Common myeloid progenitor, CD34-positive (primary cell): ENCODE measurements around the gene RSPH4A. TPM values are rescaled to one million over a fixed set of nuclear protein-coding genes. Genes with fewer than 3 reads are reported as not detected.

Source experiments
- CTCF ChIA-PET: fragments of 350-600 bp; sonication (Branson Sonifier 250); formaldehyde crosslinking; loops from one replicate; lab custom pipeline; 2021; ENCODE audit warnings: antibody characterized with exemption; lab: Charles Lee
- POLR2A ChIA-PET: fragments of 350-600 bp; sonication (Branson Sonifier 250); formaldehyde crosslinking; loops from one replicate; lab custom pipeline; 2021; ENCODE audit warnings: antibody characterized with exemption; lab: Charles Lee
- DNase-seq, 3 donors: peaks; one replicate each; pipeline versions ENCODE4 v3.0.0 to v3.0.0-alpha.2; 2013
- H3K27ac ChIP-seq, 2 experiments: 1 replicate in 1 of 2; 2 replicates in 1 of 2; pipeline ENCODE4 v1.7.0; 2013; ENCODE audit warnings: inconsistent platforms in 2 of 2, low read length in 2 of 2, mild to moderate bottlenecking in 2 of 2, low read depth in 1 of 2, moderate library complexity in 1 of 2; ENCODE audit not compliant: severe bottlenecking in 2 of 2, insufficient read depth in 1 of 2, poor library complexity in 1 of 2
- H3K27me3 ChIP-seq, 5 experiments: replicated peaks in 2 of 5; 1 replicate in 3 of 5; 2 replicates in 2 of 5; pipeline versions ENCODE4 v1.6.1 to v1.7.0; 2013; ENCODE audit warnings: low read length in 4 of 5, mild to moderate bottlenecking in 2 of 5, moderate library complexity in 2 of 5, inconsistent platforms in 1 of 5; ENCODE audit not compliant: insufficient read depth in 5 of 5, control insufficient read depth in 4 of 5
- H3K36me3 ChIP-seq, 4 experiments: 1 replicate in 2 of 4; 2 replicates in 2 of 4; pipeline versions ENCODE4 v1.6.1 to v1.7.0; 2013; ENCODE audit warnings: low read length in 3 of 4, control low read depth in 1 of 4, mild to moderate bottlenecking in 1 of 4; ENCODE audit not compliant: control insufficient read depth in 4 of 4, insufficient read depth in 4 of 4
- H3K4me1 ChIP-seq, 4 experiments: 1 replicate in 3 of 4; 2 replicates in 1 of 4; pipeline versions ENCODE4 v1.6.1 to v1.7.1; 2013; ENCODE audit warnings: low read length in 3 of 4, mild to moderate bottlenecking in 3 of 4, control low read depth in 1 of 4, inconsistent platforms in 1 of 4, moderate library complexity in 1 of 4; ENCODE audit not compliant: control insufficient read depth in 4 of 4, insufficient read depth in 4 of 4; ENCODE audit errors: control extremely low read depth in 1 of 4
- H3K4me3 ChIP-seq, 7 experiments: 1 replicate in 4 of 7; 2 replicates in 3 of 7; pipeline versions ENCODE4 v1.5.1 to v1.7.0; 2013; ENCODE audit warnings: mild to moderate bottlenecking in 7 of 7, low read length in 6 of 7, moderate library complexity in 6 of 7, inconsistent platforms in 2 of 7, low read depth in 2 of 7, control low read depth in 1 of 7; ENCODE audit not compliant: insufficient read depth in 4 of 7, control insufficient read depth in 1 of 7; ENCODE audit errors: extremely low read depth in 1 of 7
- H3K9me3 ChIP-seq, 5 experiments: 1 replicate in 4 of 5; 2 replicates in 1 of 5; pipeline versions ENCODE4 v1.6.1 to v1.7.1; 2013; ENCODE audit warnings: low read length in 4 of 5, mild to moderate bottlenecking in 2 of 5, inconsistent platforms in 1 of 5, low read depth in 1 of 5, moderate library complexity in 1 of 5; ENCODE audit not compliant: control insufficient read depth in 4 of 5, insufficient read depth in 2 of 5; ENCODE audit errors: control extremely low read depth in 1 of 5
- WGBS: methylation state at CpG from one replicate; pipeline ENCODE4 v1.1.5; 2013; ENCODE audit not compliant: insufficient coverage; 5-methylcytosine and 5-hydroxymethylcytosine counted together
- polyA plus RNA-seq: library from polyadenylated mRNA; unstranded; fragments of 120-200 nt; gene quantifications from one replicate; pipeline ENCODE4 v1.2.1, GENCODE V29; 2013

Gene RSPH4A
- 1.1 TPM for polyA plus RNA-seq

DNA sequence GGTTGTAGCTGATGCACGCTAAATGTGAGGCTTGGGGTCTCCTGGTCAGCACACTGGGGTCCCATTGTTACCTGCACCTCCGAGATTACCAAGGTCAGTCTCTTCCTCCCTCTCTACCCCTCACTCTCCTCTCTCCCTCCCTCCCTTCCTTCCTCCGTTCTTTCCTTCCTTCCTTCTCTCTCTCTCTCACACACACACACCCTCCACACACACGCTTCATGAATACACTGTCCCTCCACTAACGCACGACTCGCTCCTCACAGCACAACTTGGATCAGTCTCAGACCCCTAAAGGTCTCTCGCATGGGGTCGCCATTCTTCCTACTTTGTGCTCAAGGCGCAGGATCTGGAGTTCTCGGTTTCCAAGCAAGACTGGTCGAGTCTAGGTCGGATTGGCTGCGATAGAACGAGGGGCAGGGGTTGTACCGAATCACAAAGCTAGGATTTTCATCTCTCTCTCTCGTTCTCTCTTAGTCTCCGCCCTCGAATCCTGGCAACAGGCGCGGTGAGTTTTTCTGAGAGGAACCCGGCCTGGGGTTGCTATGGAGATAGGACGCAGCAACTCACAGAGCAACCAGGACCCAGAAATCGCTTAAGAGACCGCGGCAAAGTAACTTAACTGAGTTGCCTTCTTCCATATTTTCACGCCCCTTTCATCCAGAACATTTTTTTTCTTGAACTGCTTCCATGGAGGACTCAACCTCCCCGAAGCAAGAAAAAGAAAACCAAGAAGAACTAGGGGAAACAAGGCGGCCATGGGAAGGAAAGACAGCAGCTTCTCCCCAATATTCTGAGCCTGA is at the start of gene RSPH4A:
TSS of gene RSPH4A (plus strand) at position 543 of the 800 bp plus-strand sequence. CDS start at position 688, 145 bp downstream.
- Histone ChIP-seq H3K27me3 (peaks cover 0 to 5% (median 2%) of the 10 kb centered on the region in 5 experiments), H3K4me3 (peak within 1 kb of the TSS; percentile 46 to 98 (median 77)), H3K4me1 (peaks cover 0 to 16% (median 13%) of the 10 kb centered on the region in 4 experiments), H3K9me3 (no peaks in the 10 kb centered on the region), H3K36me3 (no peaks in the 10 kb centered on the region), H3K27ac (peak within 1 kb of the TSS; percentile 20 to 30)
- DNase-seq: peak; percentile 93 to 96 (median 96)
- ChIA-PET POLR2A (no interaction called here), CTCF (interaction anchor here (0.6 to 3.2 kb wide), 12 partner anchors 12 to 364 kb away, joined by 3 to 11 read pairs (median 4); no protein-coding TSS in a partner anchor)
- 0% methylated on average over 23 of the region's 29 CpGs for WGBS

DNA sequence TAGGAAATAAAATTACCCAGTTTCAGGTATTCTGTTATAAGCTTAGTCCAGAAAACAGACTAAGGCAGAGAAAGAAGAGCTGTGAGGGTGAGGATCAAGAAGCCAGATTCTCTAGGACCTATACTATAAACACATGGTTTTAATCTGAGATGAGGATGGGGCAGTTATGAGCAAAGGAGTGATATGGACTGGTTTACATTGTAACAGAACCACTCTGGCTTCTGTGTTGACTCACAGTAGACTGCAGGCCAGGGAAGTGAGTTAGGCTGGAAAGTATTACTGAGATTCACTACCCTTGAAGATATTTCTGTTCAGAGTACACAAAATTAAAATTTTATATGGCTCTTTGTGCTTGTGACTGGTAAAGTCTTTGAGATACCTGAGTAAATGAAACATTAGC is 48.2 kb upstream of the RSPH4A start:
- no peak for DNase-seq
- Histone ChIP-seq H3K27ac (no peak overlapping the region), H3K27me3 (peaks cover 0 to 2% (median 0%) of the 10 kb centered on the region in 5 experiments), H3K4me3 (no peak overlapping the region), H3K4me1 (peaks cover 24 to 41% (median 36%) of the 10 kb centered on the region in 4 experiments), H3K9me3 (no peaks in the 10 kb centered on the region), H3K36me3 (no peaks in the 10 kb centered on the region)
- POLR2A ChIA-PET: no interaction called here
- CTCF ChIA-PET: interaction anchor here (1.8 kb wide), 1 partner anchor 280 kb away, joined by 4 read pairs; no protein-coding TSS in a partner anchor

DNA sequence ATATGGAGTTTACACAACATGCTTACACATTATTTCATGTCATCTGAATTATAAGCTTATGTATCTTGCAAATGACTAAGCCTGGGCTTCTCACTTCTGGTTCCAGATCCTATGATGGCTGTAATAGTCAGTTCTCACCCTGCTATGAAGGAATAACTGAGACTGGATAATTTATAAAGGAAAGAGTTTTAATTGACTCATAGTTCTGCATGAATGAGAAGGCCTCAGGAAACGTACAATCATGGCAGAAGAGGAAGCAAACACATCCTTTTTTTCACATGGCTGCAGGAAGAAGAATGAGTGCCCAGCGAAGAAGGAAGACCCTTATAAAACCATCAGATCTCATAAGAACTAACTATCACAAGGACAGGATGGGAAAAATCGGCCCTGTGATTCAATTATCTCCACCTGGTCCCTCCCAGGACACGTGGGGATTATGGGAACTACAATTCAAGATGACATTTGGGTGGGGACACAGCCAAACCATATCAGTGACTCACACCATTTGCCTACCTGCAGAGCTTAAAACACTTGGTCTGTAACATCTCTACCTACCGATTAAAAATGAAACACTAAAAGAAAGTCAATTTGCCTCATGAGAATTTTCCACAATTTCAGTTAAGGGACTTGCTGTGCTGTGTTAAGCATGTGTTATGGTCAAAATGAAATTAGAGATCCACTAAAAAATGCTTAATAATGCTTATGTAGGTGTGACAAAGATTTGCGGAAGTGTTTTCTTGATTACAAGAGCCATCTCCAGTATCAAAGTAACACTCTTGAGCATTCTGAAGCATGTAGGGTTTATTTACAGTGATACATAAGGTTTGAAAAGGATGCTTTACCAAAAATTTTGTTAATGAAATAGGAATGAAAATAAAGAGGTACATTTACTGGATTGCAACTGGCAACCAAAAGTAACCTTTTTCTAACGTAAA is 47.2 kb upstream of the RSPH4A start:
- ChIA-PET CTCF (interaction anchor here (1.4 to 5.2 kb wide), 5 partner anchors 10 to 301 kb away, joined by 3 to 36 read pairs (median 4); no protein-coding TSS in a partner anchor), POLR2A (no interaction called here)
- H3K27ac ChIP-seq: peak overlapping the region in 1 of 2 experiments; percentile 50
- peak in 2 of 3 donors; percentile 49 to 64 for DNase-seq
- H3K27me3 ChIP-seq: no peaks in the 10 kb centered on the region
- H3K36me3 ChIP-seq: no peaks in the 10 kb centered on the region
- 50% methylated on average over 4 of the region's 7 CpGs for WGBS
- no peaks in the 10 kb centered on the region for H3K9me3 ChIP-seq
- H3K4me1 ChIP-seq: peaks cover 24 to 45% (median 38%) of the 10 kb centered on the region in 4 experiments
- H3K4me3 ChIP-seq: no peak overlapping the region

DNA sequence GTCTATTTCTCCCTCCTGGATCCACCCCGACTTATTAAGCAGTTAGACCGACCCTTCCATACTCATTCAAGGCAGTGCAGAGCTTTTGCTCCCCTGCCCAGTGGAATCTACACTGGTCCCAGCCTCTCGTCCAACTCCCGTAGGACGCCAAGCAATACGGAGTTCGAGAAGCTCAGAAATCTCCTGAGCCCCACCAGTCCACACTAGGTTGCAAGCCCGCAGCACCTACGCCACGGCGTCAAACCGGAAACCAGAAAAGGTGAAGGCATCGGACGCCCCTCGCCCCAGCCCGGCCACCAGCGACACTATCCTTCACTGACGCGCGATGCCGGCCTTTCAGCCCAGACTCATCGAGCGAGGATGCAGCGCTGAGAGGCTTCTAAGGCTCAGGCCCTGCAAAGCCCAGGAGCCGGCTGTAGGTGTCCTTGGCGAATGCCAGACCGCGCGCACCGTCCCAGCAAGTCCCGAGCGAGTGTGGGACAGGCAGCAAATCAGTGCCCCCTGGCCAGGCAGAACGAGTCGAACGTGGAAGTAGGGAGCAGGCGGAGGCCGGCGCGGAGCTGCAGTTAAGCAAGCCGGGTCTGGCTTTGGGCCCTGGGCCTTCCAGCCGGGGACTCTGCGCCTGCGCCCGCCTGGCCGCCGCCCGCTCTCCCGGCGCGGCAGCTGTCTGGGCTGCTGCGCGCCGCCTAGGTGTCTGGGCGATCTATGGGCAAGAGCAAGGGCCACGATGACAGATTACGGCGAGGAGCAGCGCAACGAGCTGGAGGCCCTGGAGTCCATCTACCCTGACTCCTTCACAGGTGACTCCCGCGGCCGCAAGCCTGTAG is 45.2 kb upstream of the RSPH4A start, which contains the start of gene RWDD1:
TSS of gene RWDD1 (plus strand) at position 649 of the 827 bp plus-strand sequence. CDS start at position 728, 79 bp downstream.
- POLR2A ChIA-PET: interaction anchor here (0.9 to 1.4 kb wide), 3 partner anchors 47 to 291 kb away, joined by 3 to 6 read pairs (median 3); partner anchors contain the start of gene TSPYL1
- no peaks in the 10 kb centered on the region for H3K9me3 ChIP-seq
- peak within 1 kb of the TSS; percentile 92 to 97 for H3K27ac ChIP-seq
- H3K27me3 ChIP-seq: no peaks in the 10 kb centered on the region
- H3K4me3 ChIP-seq: peak within 1 kb of the TSS; percentile 93 to 100 (median 97)
- 0% methylated on average over 60 of the region's 62 CpGs for WGBS
- peaks cover 0 to 5% (median 3%) of the 10 kb centered on the region in 4 experiments for H3K36me3 ChIP-seq
- peaks cover 24 to 37% (median 32%) of the 10 kb centered on the region in 4 experiments for H3K4me1 ChIP-seq
- DNase-seq: peak; percentile 100
- CTCF ChIA-PET: interaction anchor here (1.0 to 5.2 kb wide), 13 partner anchors 8 to 303 kb away, joined by 3 to 36 read pairs (median 3); partner anchors contain the start of gene KPNA5

GRCh38 chr6:116571683-116572000 is 44.6 kb upstream of the RSPH4A start:
- Histone ChIP-seq H3K27ac (peak overlapping the region; percentile 92 to 97), H3K9me3 (no peaks in the 10 kb centered on the region), H3K27me3 (no peaks in the 10 kb centered on the region), H3K36me3 (peaks cover 0 to 11% (median 5%) of the 10 kb centered on the region in 4 experiments), H3K4me3 (peak overlapping the region; percentile 82 to 100 (median 97)), H3K4me1 (peaks cover 24 to 37% (median 32%) of the 10 kb centered on the region in 4 experiments)
- POLR2A ChIA-PET: interaction anchor here (0.9 to 1.4 kb wide), 3 partner anchors 46 to 292 kb away, joined by 3 to 6 read pairs (median 3); partner anchors contain the start of gene TSPYL1
- no CpG with 5 or more reads among the region's 12 CpGs for WGBS
- CTCF ChIA-PET: interaction anchor here (0.6 to 5.2 kb wide), 11 partner anchors 8 to 452 kb away, joined by 3 to 36 read pairs (median 4); partner anchors contain the start of gene KPNA5
- no peak for DNase-seq

DNA sequence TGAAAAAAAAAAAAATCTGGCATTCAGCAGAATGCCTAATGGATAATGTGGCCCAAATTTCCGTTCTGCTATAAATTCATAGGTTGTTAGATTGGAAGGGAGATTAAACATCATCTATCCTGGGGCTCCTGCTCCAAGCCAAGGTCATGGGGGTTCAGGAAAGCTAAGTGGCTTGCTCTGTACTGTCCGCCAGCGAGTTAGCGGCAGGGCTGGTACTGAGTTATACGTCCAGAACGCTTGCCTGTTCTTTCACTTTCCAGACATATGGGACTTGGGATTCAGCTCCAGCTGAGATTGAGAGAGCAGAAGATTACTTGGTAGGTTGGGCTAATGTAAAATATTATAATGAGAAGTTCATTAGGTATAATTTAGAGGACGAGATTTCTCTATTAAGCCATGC is 44.1 kb upstream of the RSPH4A start:
- peak overlapping the region in 6 of 7 experiments; percentile 96 to 100 (median 97) for H3K4me3 ChIP-seq
- peaks cover 24 to 37% (median 32%) of the 10 kb centered on the region in 4 experiments for H3K4me1 ChIP-seq
- ChIA-PET CTCF (interaction anchor here (0.6 to 5.2 kb wide), 7 partner anchors 9 to 453 kb away, joined by 3 to 36 read pairs (median 11); no protein-coding TSS in a partner anchor), POLR2A (interaction anchor here (0.9 to 1.0 kb wide), 2 partner anchors 46 to 95 kb away, joined by 3 read pairs; no protein-coding TSS in a partner anchor)
- H3K9me3 ChIP-seq: no peaks in the 10 kb centered on the region
- no peaks in the 10 kb centered on the region for H3K27me3 ChIP-seq
- WGBS: 0% methylated on average over 4 of the region's 7 CpGs
- peak in 2 of 3 donors; percentile 17 to 26 for DNase-seq
- H3K27ac ChIP-seq: peak overlapping the region; percentile 92 to 97
- peaks cover 0 to 13% (median 10%) of the 10 kb centered on the region in 4 experiments for H3K36me3 ChIP-seq
